DND-41 (cell line): ENCODE measurements around the gene MCOLN1.

Experiments
- ATAC-seq: fragments of 200-7000 bp; cut with Tn5 transposase; 3 replicates; pipeline ENCODE4 v1.9.1; 2021; ENCODE audit warnings: low read depth; ENCODE audit not compliant: insufficient read depth
- DNase-seq: peaks from one replicate; pipeline ENCODE4 v3.0.0-alpha.2; 2020
- H2AFZ ChIP-seq: 2 replicates; pipeline ENCODE4 v1.6.0; 2012; ENCODE audit warnings: low read depth, low read length
- H3K27ac ChIP-seq: 2 replicates; pipeline ENCODE4 v1.5.1; 2012; ENCODE audit warnings: low read length, inconsistent platforms
- H3K27me3 ChIP-seq: fragments of 200-600 bp; sonication (generic); 2 replicates; pipeline ENCODE4 v1.6.0; 2012; ENCODE audit warnings: low read length, mild to moderate bottlenecking, inconsistent platforms; ENCODE audit not compliant: insufficient read depth, poor library complexity
- H3K36me3 ChIP-seq: 2 replicates; pipeline ENCODE4 v1.5.1; 2012; ENCODE audit warnings: low read length, inconsistent platforms; ENCODE audit not compliant: insufficient read depth
- H3K4me1 ChIP-seq: 2 replicates; pipeline ENCODE4 v1.5.1; 2012; ENCODE audit warnings: mild to moderate bottlenecking, low read length; ENCODE audit not compliant: insufficient read depth
- H3K4me2 ChIP-seq: 2 replicates; pipeline ENCODE4 v1.6.0; 2012; ENCODE audit warnings: mild to moderate bottlenecking, moderate library complexity, low read length, inconsistent platforms; ENCODE audit not compliant: insufficient read depth
- H3K4me3 ChIP-seq, 2 experiments: fragments of 200-600 bp in 1 of 2; shearing (Covaris generic) in 1 of 2; 2 replicates each; pipeline ENCODE4 v1.5.1; 2012 to 2016; ENCODE audit warnings: inconsistent platforms in 2 of 2, low read length in 2 of 2, mild to moderate bottlenecking in 2 of 2, low read depth in 1 of 2, moderate library complexity in 1 of 2
- H3K79me2 ChIP-seq: 2 replicates; pipeline ENCODE4 v1.6.0; 2012; ENCODE audit warnings: low read length, inconsistent platforms; ENCODE audit not compliant: insufficient read depth
- H3K9ac ChIP-seq: 2 replicates; pipeline ENCODE4 v1.6.0; 2012; ENCODE audit warnings: low read depth, mild to moderate bottlenecking, inconsistent platforms, low read length, moderate library complexity
- H3K9me3 ChIP-seq: 2 replicates; pipeline ENCODE4 v1.5.1; 2012; ENCODE audit warnings: low read length, moderate library complexity, mild to moderate bottlenecking, inconsistent platforms; ENCODE audit not compliant: insufficient read depth, severe bottlenecking
- H4K20me1 ChIP-seq: 2 replicates; pipeline ENCODE4 v1.6.0; 2012; ENCODE audit warnings: low read length; ENCODE audit not compliant: insufficient read depth
- CTCF ChIP-seq: IDR thresholded peaks from 2 replicates; pipeline ENCODE4 v1.5.1; 2012; ENCODE audit warnings: borderline replicate concordance, low read length, moderate library complexity, mild to moderate bottlenecking; ENCODE audit not compliant: poor library complexity, severe bottlenecking; ENCODE audit errors: extremely low read depth
- EZH2 ChIP-seq: IDR thresholded peaks from 3 replicates; pipeline ENCODE4 v1.6.1; 2012; ENCODE audit warnings: borderline replicate concordance, low read depth, mild to moderate bottlenecking, moderate library complexity, low read length, inconsistent platforms; ENCODE audit not compliant: severe bottlenecking

Gene MCOLN1

DNA sequence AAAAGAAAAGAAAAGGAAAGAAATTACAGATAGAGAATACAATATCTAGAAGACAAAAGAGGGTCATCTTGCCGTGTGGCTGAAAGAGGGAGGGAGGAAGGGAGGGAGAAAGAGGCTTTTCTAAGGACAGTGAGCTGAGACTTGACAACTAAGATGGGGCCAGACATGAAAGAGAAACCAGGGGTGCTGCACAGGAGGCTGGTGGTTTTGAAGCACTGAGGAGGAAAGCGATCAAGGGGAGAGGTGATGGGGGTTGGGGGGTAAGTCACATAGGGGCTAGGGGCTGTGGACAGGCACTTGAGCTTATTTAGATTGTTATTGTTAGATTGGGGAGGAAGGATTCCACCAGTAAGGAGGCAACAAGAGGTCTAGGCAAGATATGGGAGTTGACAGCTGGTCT lies 30.4 kb downstream of the MCOLN1 start:
- Histone ChIP-seq H2AFZ (no peak overlapping the region), H3K9me3 (no peaks in the 10 kb centered on the region), H3K4me1 (no peaks in the 10 kb centered on the region), H3K4me3 (no peak overlapping the region), H3K36me3 (peaks cover 39% of the 10 kb centered on the region), H3K4me2 (no peak overlapping the region), H3K79me2 (no peaks in the 10 kb centered on the region), H4K20me1 (no peaks in the 10 kb centered on the region; the same call in 1 of the 2 replicates), H3K9ac (no peak overlapping the region), H3K27ac (no peak overlapping the region), H3K27me3 (no peaks in the 10 kb centered on the region)
- no peak for DNase-seq
- TF ChIP-seq EZH2, result no peak
- TF ChIP-seq CTCF, result no peak
- ATAC-seq, result no peak

GRCh38 chr19:7554565-7554964 lies 32.1 kb downstream of the MCOLN1 start:
- Histone ChIP-seq H3K4me3 (no peak overlapping the region), H3K9ac (no peak overlapping the region), H3K27ac (no peak overlapping the region), H3K79me2 (no peaks in the 10 kb centered on the region), H3K27me3 (no peaks in the 10 kb centered on the region), H2AFZ (no peak overlapping the region), H3K36me3 (peaks cover 52% of the 10 kb centered on the region), H3K4me1 (no peaks in the 10 kb centered on the region), H3K9me3 (no peaks in the 10 kb centered on the region), H4K20me1 (no peaks in the 10 kb centered on the region; the same call in 1 of the 2 replicates), H3K4me2 (no peak overlapping the region)
- TF ChIP-seq CTCF, result no peak
- no peak for ATAC-seq
- DNase-seq, result no peak

DNA sequence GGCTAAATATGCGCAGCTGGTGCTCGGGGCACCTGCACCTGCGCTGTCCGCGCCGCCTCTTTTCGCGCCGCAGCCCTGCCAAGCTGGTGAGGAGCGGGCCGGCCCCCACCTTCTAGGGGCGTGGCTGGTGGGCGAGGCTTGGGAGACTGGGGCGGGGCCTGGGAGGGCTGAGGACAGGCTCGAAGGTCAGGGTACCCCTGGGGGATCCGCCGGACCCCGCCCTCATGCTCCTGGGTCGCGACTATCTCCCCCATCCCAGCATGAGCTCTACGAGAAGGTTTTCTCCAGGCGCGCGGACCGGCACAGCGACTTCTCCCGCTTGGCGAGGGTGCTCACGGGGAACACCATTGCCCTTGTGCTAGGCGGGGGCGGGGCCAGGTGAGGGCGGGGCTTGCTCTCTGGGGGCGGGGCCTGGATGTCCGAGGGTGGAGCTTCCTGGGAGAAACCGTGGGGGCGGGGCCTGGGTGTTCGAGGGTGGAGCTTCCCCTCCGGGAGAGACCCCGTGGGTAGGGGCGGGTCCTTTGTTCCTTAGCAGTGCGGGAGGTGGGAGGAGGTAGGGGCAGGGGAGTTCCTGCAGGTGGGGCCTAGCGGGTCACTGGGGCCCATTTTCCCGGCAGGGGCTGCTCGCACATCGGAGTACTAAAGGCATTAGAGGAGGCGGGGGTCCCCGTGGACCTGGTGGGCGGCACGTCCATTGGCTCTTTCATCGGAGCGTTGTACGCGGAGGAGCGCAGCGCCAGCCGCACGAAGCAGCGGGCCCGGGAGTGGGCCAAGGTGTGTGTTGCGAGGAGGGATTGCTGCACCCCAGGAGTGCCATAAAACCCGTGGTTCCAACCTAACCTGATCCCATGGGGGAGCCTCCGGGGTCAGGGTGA lies 32.8 kb downstream of the MCOLN1 start:
- H3K9ac ChIP-seq, result no peak overlapping the region
- peak; percentile 31 for DNase-seq
- no peaks in the 10 kb centered on the region for H3K79me2 ChIP-seq
- H3K27me3 ChIP-seq, result no peaks in the 10 kb centered on the region
- H3K27ac ChIP-seq, result no peak overlapping the region
- no peak overlapping the region for H3K4me2 ChIP-seq
- no peak; the same call in 2 of the 3 replicates for ATAC-seq
- no peaks in the 10 kb centered on the region for H3K9me3 ChIP-seq
- no peak overlapping the region for H2AFZ ChIP-seq
- no peaks in the 10 kb centered on the region for H4K20me1 ChIP-seq
- H3K4me1 ChIP-seq, result no peaks in the 10 kb centered on the region
- no peak overlapping the region for H3K4me3 ChIP-seq
- peaks cover 50% of the 10 kb centered on the region for H3K36me3 ChIP-seq
- TF ChIP-seq CTCF, result no peak
- TF ChIP-seq EZH2, result no peak
